Measurements from ENCODE around the gene DPH3. TPM values are rescaled to one million over a fixed set of nuclear protein-coding genes. Genes with fewer than 3 reads are reported as not detected.

The DPH3 gene
- total RNA-seq, 4 donors from 2014 or later, result 5.5 to 11.5 (median 8.0) TPM

GRCh38 chr3:16239780-16240179, 25.0 kb downstream of the DPH3 start:
- H3K36me3 ChIP-seq, result no peaks in the 10 kb centered on the region
- no peak for TF ChIP-seq CTCF (IDR thresholded peaks at IDR 0.05)
- no peak for TF ChIP-seq POLR2A (IDR thresholded peaks at IDR 0.05)
- no peak for TF ChIP-seq EP300 (IDR thresholded peaks at IDR 0.05)
- TF ChIP-seq POLR2AphosphoS5 (IDR thresholded peaks at IDR 0.05), result no peak
- no peaks in the 10 kb centered on the region for H3K9me3 ChIP-seq
- WGBS, result 79% methylated on average over 4 of the region's 4 CpGs
- H3K4me3 ChIP-seq, result no peak overlapping the region
- peak overlapping the region; percentile 71 for H3K27ac ChIP-seq
- peaks cover 7% of the 10 kb centered on the region for H3K4me1 ChIP-seq
- no peak for DNase-seq (ENCODE audit: low spot score in 2 of 2)
- no peaks in the 10 kb centered on the region for H3K27me3 ChIP-seq

- WGBS, result 61% methylated on average over 3 of the region's 3 CpGs
- peak overlapping the region; percentile 71 for H3K27ac ChIP-seq
Measured at GRCh38 chr3:16239086-16239770, 25.5 kb downstream of the DPH3 start.

GRCh38 chr3:16236856-16237393, 27.8 kb downstream of the DPH3 start:
- H3K4me1 ChIP-seq, result peaks cover 7% of the 10 kb centered on the region
- DNase-seq (ENCODE audit: low spot score in 2 of 2), result no peak
- H3K9me3 ChIP-seq, result no peaks in the 10 kb centered on the region
- H3K36me3 ChIP-seq, result no peaks in the 10 kb centered on the region
- H3K27ac ChIP-seq, result no peak overlapping the region
- H3K4me3 ChIP-seq, result no peak overlapping the region
- TF ChIP-seq POLR2AphosphoS5 (IDR thresholded peaks at IDR 0.05) (no peak), POLR2A (IDR thresholded peaks at IDR 0.05) (no peak), EP300 (IDR thresholded peaks at IDR 0.05) (no peak), CTCF (IDR thresholded peaks at IDR 0.05) (no peak)
- 76% methylated on average over 3 of the region's 3 CpGs for WGBS
- H3K27me3 ChIP-seq, result no peaks in the 10 kb centered on the region

More at GRCh38 chr3:16239086-16239770, 25.5 kb downstream of the DPH3 start:
- no peak for DNase-seq (ENCODE audit: low spot score in 2 of 2)
- H3K9me3 ChIP-seq, result no peaks in the 10 kb centered on the region
- no peaks in the 10 kb centered on the region for H3K27me3 ChIP-seq
- peaks cover 7% of the 10 kb centered on the region for H3K4me1 ChIP-seq
- H3K36me3 ChIP-seq, result no peaks in the 10 kb centered on the region
- H3K4me3 ChIP-seq, result no peak overlapping the region
- TF ChIP-seq POLR2AphosphoS5 (IDR thresholded peaks at IDR 0.05) (no peak), CTCF (IDR thresholded peaks at IDR 0.05) (no peak), EP300 (IDR thresholded peaks at IDR 0.05) (no peak), POLR2A (IDR thresholded peaks at IDR 0.05) (no peak)

GRCh38 chr3:16236030-16236639, 28.6 kb downstream of the DPH3 start:
- H3K27ac ChIP-seq, result no peak overlapping the region
- H3K27me3 ChIP-seq, result no peaks in the 10 kb centered on the region
- TF ChIP-seq POLR2A (IDR thresholded peaks at IDR 0.05), result no peak
- TF ChIP-seq EP300 (IDR thresholded peaks at IDR 0.05), result no peak
- no peak for TF ChIP-seq CTCF (IDR thresholded peaks at IDR 0.05)
- TF ChIP-seq POLR2AphosphoS5 (IDR thresholded peaks at IDR 0.05), result no peak
- no peak overlapping the region for H3K4me3 ChIP-seq
- WGBS, result 88% methylated on average over 4 of the region's 4 CpGs
- H3K36me3 ChIP-seq, result no peaks in the 10 kb centered on the region
- DNase-seq (ENCODE audit: low spot score in 2 of 2), result no peak
- peaks cover 7% of the 10 kb centered on the region for H3K4me1 ChIP-seq
- H3K9me3 ChIP-seq, result no peaks in the 10 kb centered on the region

GRCh38 chr3:16234281-16234680, 30.5 kb downstream of the DPH3 start:
- DNase-seq (ENCODE audit: low spot score in 2 of 2), result no peak
- no peaks in the 10 kb centered on the region for H3K4me1 ChIP-seq
- H3K27ac ChIP-seq, result no peak overlapping the region
- no peak overlapping the region for H3K4me3 ChIP-seq
- no peaks in the 10 kb centered on the region for H3K9me3 ChIP-seq
- WGBS, result 90% methylated on average over 2 of the region's 2 CpGs
- no peaks in the 10 kb centered on the region for H3K36me3 ChIP-seq
- H3K27me3 ChIP-seq, result no peaks in the 10 kb centered on the region
- TF ChIP-seq EP300 (IDR thresholded peaks at IDR 0.05) (no peak), POLR2AphosphoS5 (IDR thresholded peaks at IDR 0.05) (no peak), POLR2A (IDR thresholded peaks at IDR 0.05) (no peak), CTCF (IDR thresholded peaks at IDR 0.05) (no peak)
